ENCODE results near the gene STK11.
A peak's percentile ranks its signal among the peaks of the same experiment; 100 is the strongest.

STK11 gene

GRCh38 chr19:1231729-1232637 is 26.4 kb downstream of the STK11 start:
- peak overlapping the region; percentile 48 for H3K4me2 ChIP-seq (ENCODE audit: low read length)
- TF ChIP-seq CTCF (IDR thresholded peaks at IDR 0.05; ENCODE audit: low read depth, low read length): no peak
- TF ChIP-seq EZH2phosphoT487 (IDR thresholded peaks at IDR 0.05; ENCODE audit: low read depth): no peak
- H3K36me3 ChIP-seq (replicated peaks; ENCODE audit: low read depth, low read length): peaks cover 10% of the 10 kb centered on the region
- peak overlapping the region; percentile 75 for H3K27ac ChIP-seq (ENCODE audit: low read length)
- H3K9me3 ChIP-seq (ENCODE audit: insufficient read depth, low read length): no peaks in the 10 kb centered on the region
- peak overlapping the region; percentile 29; the same call in 1 of the 2 replicates for H3K9ac ChIP-seq (ENCODE audit: low read length)
- H4K20me1 ChIP-seq (ENCODE audit: insufficient read depth, low read length): no peaks in the 10 kb centered on the region
- no peak overlapping the region for H2AFZ ChIP-seq (ENCODE audit: low read depth, low read length)
- peak overlapping the region; percentile 14; the same call in 1 of the 2 replicates for H3K4me3 ChIP-seq (ENCODE audit: low read length)
- H3K27me3 ChIP-seq (ENCODE audit: low read depth, low read length): no peaks in the 10 kb centered on the region
- peaks cover 24% of the 10 kb centered on the region for H3K4me1 ChIP-seq (ENCODE audit: low read length)
- no peaks in the 10 kb centered on the region for H3K79me2 ChIP-seq (ENCODE audit: low read length)

GRCh38 chr19:1232652-1233072 is 27.1 kb downstream of the STK11 start:
- Histone ChIP-seq H3K27ac (ENCODE audit: low read length) (peak overlapping the region; percentile 75), H3K4me2 (ENCODE audit: low read length) (peak overlapping the region; percentile 48; the same call in 1 of the 2 replicates)

GRCh38 chr19:1233115-1233667 is 27.6 kb downstream of the STK11 start:
- H4K20me1 ChIP-seq (ENCODE audit: insufficient read depth, low read length): no peaks in the 10 kb centered on the region
- no peak overlapping the region for H2AFZ ChIP-seq (ENCODE audit: low read depth, low read length)
- no peaks in the 10 kb centered on the region for H3K27me3 ChIP-seq (ENCODE audit: low read depth, low read length)
- TF ChIP-seq EZH2phosphoT487 (IDR thresholded peaks at IDR 0.05; ENCODE audit: low read depth) (no peak), CTCF (IDR thresholded peaks at IDR 0.05; ENCODE audit: low read depth, low read length) (no peak)
- no peak overlapping the region for H3K4me3 ChIP-seq (ENCODE audit: low read length)
- H3K79me2 ChIP-seq (ENCODE audit: low read length): no peaks in the 10 kb centered on the region
- peaks cover 25% of the 10 kb centered on the region for H3K4me1 ChIP-seq (ENCODE audit: low read length)
- 0 out of 2 replicates have a peak overlapping the region, but pooled peaks have one; percentile 75 for H3K27ac ChIP-seq (ENCODE audit: low read length)
- H3K4me2 ChIP-seq (ENCODE audit: low read length): no peak overlapping the region
- H3K9me3 ChIP-seq (ENCODE audit: insufficient read depth, low read length): no peaks in the 10 kb centered on the region
- no peak overlapping the region for H3K9ac ChIP-seq (ENCODE audit: low read length)
- H3K36me3 ChIP-seq (replicated peaks; ENCODE audit: low read depth, low read length): peaks cover 1% of the 10 kb centered on the region

More at GRCh38 chr19:1232652-1233072, 27.1 kb downstream of the STK11 start:
- Histone ChIP-seq H3K79me2 (ENCODE audit: low read length) (no peaks in the 10 kb centered on the region), H3K4me3 (ENCODE audit: low read length) (no peak overlapping the region; the same call in 1 of the 2 replicates), H4K20me1 (ENCODE audit: insufficient read depth, low read length) (no peaks in the 10 kb centered on the region), H3K9ac (ENCODE audit: low read length) (peak overlapping the region; percentile 2; the same call in 1 of the 2 replicates), H2AFZ (ENCODE audit: low read depth, low read length) (no peak overlapping the region), H3K27me3 (ENCODE audit: low read depth, low read length) (no peaks in the 10 kb centered on the region), H3K9me3 (ENCODE audit: insufficient read depth, low read length) (no peaks in the 10 kb centered on the region), H3K36me3 (replicated peaks; ENCODE audit: low read depth, low read length) (peaks cover 6% of the 10 kb centered on the region), H3K4me1 (ENCODE audit: low read length) (peaks cover 24% of the 10 kb centered on the region)
- no peak for TF ChIP-seq EZH2phosphoT487 (IDR thresholded peaks at IDR 0.05; ENCODE audit: low read depth)
- TF ChIP-seq CTCF (IDR thresholded peaks at IDR 0.05; ENCODE audit: low read depth, low read length): no peak
